Suprapubic skin (tissue), 4 donors: ENCODE data around the gene CSPG4.

Experiments
- CTCF ChIP-seq, 2 donors: fragments of 200-600 bp in 1 of 2; fragments of 450-650 bp in 1 of 2; sonication (generic) in 1 of 2; IDR thresholded peaks; one replicate each; pipeline ENCODE4 v1.5.1; 2016 to 2019; ENCODE audit warnings: antibody characterized with exemption in 2 of 2, mild to moderate bottlenecking in 1 of 2, moderate library complexity in 1 of 2
- EP300 ChIP-seq: sonication (generic); formaldehyde crosslinking; IDR thresholded peaks from one replicate; pipeline ENCODE4 v1.6.1; 2017; ENCODE audit warnings: antibody characterized with exemption
- POLR2A ChIP-seq, 2 donors: fragments of 450-650 bp; IDR thresholded peaks; one replicate each; pipeline ENCODE4 v1.6.1; 2017; ENCODE audit warnings: antibody characterized with exemption in 2 of 2, mild to moderate bottlenecking in 2 of 2, moderate library complexity in 2 of 2
- POLR2AphosphoS5 ChIP-seq, 3 donors: sonication (generic); formaldehyde crosslinking; IDR thresholded peaks; one replicate each; pipeline ENCODE4 v1.6.1; 2017; ENCODE audit warnings: antibody characterized with exemption in 3 of 3

DNA sequence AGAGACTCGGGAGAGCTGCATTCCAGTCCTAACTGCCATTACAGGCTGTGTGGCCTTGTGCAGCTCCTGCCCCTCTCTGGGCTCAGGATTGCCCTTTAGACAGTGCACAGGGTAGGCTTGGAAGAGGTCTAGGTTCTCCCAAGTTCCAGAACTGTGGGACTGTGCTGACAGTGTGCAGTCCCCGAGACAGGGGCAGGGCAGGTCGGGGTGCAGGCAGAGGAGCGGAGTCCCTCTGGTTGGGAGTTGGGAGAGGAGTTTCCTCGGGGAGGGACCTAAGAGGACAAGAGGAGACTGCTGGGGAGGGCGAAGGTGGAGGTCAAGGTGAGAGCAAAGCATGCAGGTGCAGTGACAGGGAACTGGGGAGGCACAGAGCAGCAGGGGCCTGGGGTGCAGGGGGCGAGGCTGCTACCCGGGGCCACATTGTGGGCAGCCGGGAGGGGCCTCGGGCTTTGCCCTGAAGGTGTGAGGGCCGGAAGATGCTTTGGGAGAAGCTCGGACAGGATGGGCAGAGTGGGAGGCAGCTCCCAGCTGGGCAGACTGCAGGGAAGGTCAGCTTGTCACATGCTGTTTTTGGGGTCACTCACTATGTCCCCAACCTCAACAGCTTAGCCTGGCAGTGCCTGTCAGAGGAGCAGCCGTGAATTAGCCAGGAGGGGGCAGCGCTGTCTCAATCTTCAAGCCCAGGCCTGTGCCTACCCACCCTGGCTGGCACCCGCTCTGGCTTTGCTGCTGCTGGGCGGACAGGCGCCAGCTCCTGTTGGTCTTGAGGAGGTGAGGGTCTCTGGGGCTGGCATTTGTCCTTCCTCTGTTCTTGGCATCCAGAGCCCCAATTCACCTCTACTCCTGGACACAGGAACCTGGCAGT, 15.4 kb upstream of the CSPG4 start:
- peak in 1 of 2 donors; percentile 41 for TF ChIP-seq CTCF (IDR thresholded peaks at IDR 0.05)
- no peak for TF ChIP-seq POLR2A (IDR thresholded peaks at IDR 0.05)
- TF ChIP-seq EP300 = no peak
- no peak for TF ChIP-seq POLR2AphosphoS5 (IDR thresholded peaks at IDR 0.05)
